Right lobe of liver (tissue), 4 donors: ENCODE measurements around the gene MAP4K4.

ENCODE experiments used
- POLR2A ChIP-seq: fragments of 450-650 bp; IDR thresholded peaks from one replicate; pipeline ENCODE4 v1.6.1; 2017; ENCODE audit warnings: antibody characterized with exemption, mild to moderate bottlenecking
- TF ChIP-seq, protein P1 (sequence below), 4 donors: fragments of 200-600 bp in 3 of 4; fragments of 450-650 bp in 1 of 4; IDR thresholded peaks; one replicate each; pipeline versions ENCODE4 v1.5.1 to v1.8.0; 2016 to 2022; ENCODE audit warnings: antibody characterized with exemption in 4 of 4, mild to moderate bottlenecking in 2 of 4
- donor health status: DM: no; HTN: no; CAD: no.
- donor health status: DM: no; HTN: no; CAD: no.
- donor health status: DM: no; HTN: yes; CAD: no.

DNA sequence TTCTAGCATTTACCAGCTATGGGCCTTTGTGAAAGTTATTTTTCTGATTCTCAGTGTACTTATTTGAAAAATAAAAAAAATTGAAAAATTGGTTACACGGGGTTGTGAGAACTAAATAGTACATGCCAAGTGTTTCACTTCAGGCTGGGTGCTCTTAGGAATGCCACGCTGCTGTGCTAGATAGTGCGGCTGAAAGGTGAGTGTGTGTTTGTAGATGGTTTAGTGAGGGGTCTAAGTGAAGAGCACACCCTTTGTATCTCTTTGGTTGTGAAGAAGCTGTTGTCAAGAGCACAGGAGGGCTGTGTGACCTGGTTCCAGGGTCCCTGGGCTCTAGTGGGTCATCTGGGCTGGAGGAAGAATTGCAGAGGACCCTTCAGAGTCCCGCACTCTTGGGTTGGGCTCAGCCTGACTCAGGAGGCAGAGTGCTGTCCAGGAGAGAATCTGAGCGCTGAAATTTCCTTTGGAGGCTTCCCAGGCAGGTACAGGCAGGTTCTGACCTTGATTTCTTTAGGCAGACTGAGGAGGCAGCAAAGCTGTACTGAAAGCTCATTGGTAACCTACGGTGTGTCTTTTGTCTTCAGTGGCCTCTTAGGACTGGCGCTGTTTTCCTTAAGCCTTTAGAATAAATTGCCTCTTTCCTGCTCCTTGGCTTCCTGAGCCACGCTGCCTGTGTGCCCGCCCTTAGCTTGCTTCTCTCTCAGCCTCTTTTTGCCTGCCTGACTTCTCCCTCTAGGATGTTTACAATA, 44.4 kb downstream of the MAP4K4 start:
- TF ChIP-seq, protein P1, sequence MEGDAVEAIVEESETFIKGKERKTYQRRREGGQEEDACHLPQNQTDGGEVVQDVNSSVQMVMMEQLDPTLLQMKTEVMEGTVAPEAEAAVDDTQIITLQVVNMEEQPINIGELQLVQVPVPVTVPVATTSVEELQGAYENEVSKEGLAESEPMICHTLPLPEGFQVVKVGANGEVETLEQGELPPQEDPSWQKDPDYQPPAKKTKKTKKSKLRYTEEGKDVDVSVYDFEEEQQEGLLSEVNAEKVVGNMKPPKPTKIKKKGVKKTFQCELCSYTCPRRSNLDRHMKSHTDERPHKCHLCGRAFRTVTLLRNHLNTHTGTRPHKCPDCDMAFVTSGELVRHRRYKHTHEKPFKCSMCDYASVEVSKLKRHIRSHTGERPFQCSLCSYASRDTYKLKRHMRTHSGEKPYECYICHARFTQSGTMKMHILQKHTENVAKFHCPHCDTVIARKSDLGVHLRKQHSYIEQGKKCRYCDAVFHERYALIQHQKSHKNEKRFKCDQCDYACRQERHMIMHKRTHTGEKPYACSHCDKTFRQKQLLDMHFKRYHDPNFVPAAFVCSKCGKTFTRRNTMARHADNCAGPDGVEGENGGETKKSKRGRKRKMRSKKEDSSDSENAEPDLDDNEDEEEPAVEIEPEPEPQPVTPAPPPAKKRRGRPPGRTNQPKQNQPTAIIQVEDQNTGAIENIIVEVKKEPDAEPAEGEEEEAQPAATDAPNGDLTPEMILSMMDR (IDR thresholded peaks at IDR 0.05) = no peak
- no peak for TF ChIP-seq POLR2A
